ENCODE results near the gene TCF3. TPM values are rescaled to one million over a fixed set of nuclear protein-coding genes. Genes with fewer than 3 reads are reported as not detected.

The TCF3 gene
- total RNA-seq, 1 donor = 55.0 TPM

GRCh38 chr19:1683869-1684572, 31.6 kb upstream of the TCF3 start:
- TF ChIP-seq CTCF (IDR thresholded peaks at IDR 0.05; ENCODE audit: extremely low read depth, low read depth, low read length) = no peak
- peak; percentile 61 for DNase-seq (ENCODE audit: insufficient read length, low spot score, missing footprints)
- no peak overlapping the region for H3K4me3 ChIP-seq (ENCODE audit: insufficient read depth, low read length)

GRCh38 chr19:1680976-1681375, 28.6 kb upstream of the TCF3 start:
- no peak overlapping the region for H3K27ac ChIP-seq (ENCODE audit: low read depth, low read length)
- H3K4me3 ChIP-seq (ENCODE audit: insufficient read depth, low read length) = no peak overlapping the region
- H4K20me1 ChIP-seq (ENCODE audit: insufficient read depth, low read length) = no peaks in the 10 kb centered on the region
- H3K4me2 ChIP-seq (ENCODE audit: insufficient read depth, low read length) = no peak overlapping the region
- no peaks in the 10 kb centered on the region for H3K36me3 ChIP-seq (ENCODE audit: insufficient read depth, low read length)
- H3K27me3 ChIP-seq (ENCODE audit: insufficient read depth, low read length) = peaks cover 19% of the 10 kb centered on the region
- no peaks in the 10 kb centered on the region for H3K9me3 ChIP-seq (ENCODE audit: low read depth, low read length)
- peak; percentile 73 for DNase-seq (ENCODE audit: insufficient read length, low spot score, missing footprints)
- no peak for TF ChIP-seq CTCF (IDR thresholded peaks at IDR 0.05; ENCODE audit: extremely low read depth, low read depth, low read length)
- no peaks in the 10 kb centered on the region for H3K79me2 ChIP-seq (ENCODE audit: insufficient read depth, low read length)
- H3K4me1 ChIP-seq (ENCODE audit: insufficient read depth, low read length) = no peaks in the 10 kb centered on the region
- H2AFZ ChIP-seq (ENCODE audit: low read length) = no peak overlapping the region

More at GRCh38 chr19:1683869-1684572, 31.6 kb upstream of the TCF3 start:
- Histone ChIP-seq H3K9me3 (ENCODE audit: low read depth, low read length) (no peaks in the 10 kb centered on the region), H3K4me1 (ENCODE audit: insufficient read depth, low read length) (no peaks in the 10 kb centered on the region), H3K4me2 (ENCODE audit: insufficient read depth, low read length) (no peak overlapping the region), H4K20me1 (ENCODE audit: insufficient read depth, low read length) (no peaks in the 10 kb centered on the region), H3K27ac (ENCODE audit: low read depth, low read length) (no peak overlapping the region), H2AFZ (ENCODE audit: low read length) (no peak overlapping the region), H3K79me2 (ENCODE audit: insufficient read depth, low read length) (no peaks in the 10 kb centered on the region), H3K27me3 (ENCODE audit: insufficient read depth, low read length) (peaks cover 5% of the 10 kb centered on the region), H3K36me3 (ENCODE audit: insufficient read depth, low read length) (no peaks in the 10 kb centered on the region)

GRCh38 chr19:1678073-1678472, 25.7 kb upstream of the TCF3 start:
- peaks cover 30% of the 10 kb centered on the region for H3K27me3 ChIP-seq (ENCODE audit: insufficient read depth, low read length)
- no peaks in the 10 kb centered on the region for H3K9me3 ChIP-seq (ENCODE audit: low read depth, low read length)
- H3K4me1 ChIP-seq (ENCODE audit: insufficient read depth, low read length) = no peaks in the 10 kb centered on the region
- no peaks in the 10 kb centered on the region for H4K20me1 ChIP-seq (ENCODE audit: insufficient read depth, low read length)
- H3K79me2 ChIP-seq (ENCODE audit: insufficient read depth, low read length) = no peaks in the 10 kb centered on the region
- no peak overlapping the region for H2AFZ ChIP-seq (ENCODE audit: low read length)
- no peaks in the 10 kb centered on the region for H3K36me3 ChIP-seq (ENCODE audit: insufficient read depth, low read length)
- no peak overlapping the region for H3K27ac ChIP-seq (ENCODE audit: low read depth, low read length)
- TF ChIP-seq CTCF (IDR thresholded peaks at IDR 0.05; ENCODE audit: extremely low read depth, low read depth, low read length) = no peak
- no peak overlapping the region for H3K4me3 ChIP-seq (ENCODE audit: insufficient read depth, low read length)
- DNase-seq (ENCODE audit: insufficient read length, low spot score, missing footprints) = no peak
- H3K4me2 ChIP-seq (ENCODE audit: insufficient read depth, low read length) = no peak overlapping the region

- no peaks in the 10 kb centered on the region for H3K9me3 ChIP-seq (ENCODE audit: low read depth, low read length)
- H3K36me3 ChIP-seq (ENCODE audit: insufficient read depth, low read length) = no peaks in the 10 kb centered on the region
- H3K79me2 ChIP-seq (ENCODE audit: insufficient read depth, low read length) = no peaks in the 10 kb centered on the region
- no peaks in the 10 kb centered on the region for H4K20me1 ChIP-seq (ENCODE audit: insufficient read depth, low read length)
- peaks cover 3% of the 10 kb centered on the region for H3K4me1 ChIP-seq (ENCODE audit: insufficient read depth, low read length)
- no peak for TF ChIP-seq CTCF (IDR thresholded peaks at IDR 0.05; ENCODE audit: extremely low read depth, low read depth, low read length)
- DNase-seq (ENCODE audit: insufficient read length, low spot score, missing footprints) = peak; percentile 58
- no peak overlapping the region for H3K4me2 ChIP-seq (ENCODE audit: insufficient read depth, low read length)
- H3K4me3 ChIP-seq (ENCODE audit: insufficient read depth, low read length) = no peak overlapping the region
- H3K27me3 ChIP-seq (ENCODE audit: insufficient read depth, low read length) = peaks cover 30% of the 10 kb centered on the region
- no peak overlapping the region for H2AFZ ChIP-seq (ENCODE audit: low read length)
- H3K27ac ChIP-seq (ENCODE audit: low read depth, low read length) = no peak overlapping the region
These were observed 24.2 kb upstream of the TCF3 start for GRCh38 chr19:1676351-1677266.

Measured in osteoblast (primary cell).